EL (cell line): ENCODE measurements around the gene ADCY3.

Source experiments
- DNase-seq: peaks from one replicate; pipeline ENCODE4 v3.0.0-alpha.2; 2016

Gene ADCY3

GRCh38 chr2:24842081-24843050, 77.7 kb downstream of the ADCY3 start:
- no peak for DNase-seq

- no peak for DNase-seq
Observed at GRCh38 chr2:24840962-24841945, 78.8 kb downstream of the ADCY3 start.

DNA sequence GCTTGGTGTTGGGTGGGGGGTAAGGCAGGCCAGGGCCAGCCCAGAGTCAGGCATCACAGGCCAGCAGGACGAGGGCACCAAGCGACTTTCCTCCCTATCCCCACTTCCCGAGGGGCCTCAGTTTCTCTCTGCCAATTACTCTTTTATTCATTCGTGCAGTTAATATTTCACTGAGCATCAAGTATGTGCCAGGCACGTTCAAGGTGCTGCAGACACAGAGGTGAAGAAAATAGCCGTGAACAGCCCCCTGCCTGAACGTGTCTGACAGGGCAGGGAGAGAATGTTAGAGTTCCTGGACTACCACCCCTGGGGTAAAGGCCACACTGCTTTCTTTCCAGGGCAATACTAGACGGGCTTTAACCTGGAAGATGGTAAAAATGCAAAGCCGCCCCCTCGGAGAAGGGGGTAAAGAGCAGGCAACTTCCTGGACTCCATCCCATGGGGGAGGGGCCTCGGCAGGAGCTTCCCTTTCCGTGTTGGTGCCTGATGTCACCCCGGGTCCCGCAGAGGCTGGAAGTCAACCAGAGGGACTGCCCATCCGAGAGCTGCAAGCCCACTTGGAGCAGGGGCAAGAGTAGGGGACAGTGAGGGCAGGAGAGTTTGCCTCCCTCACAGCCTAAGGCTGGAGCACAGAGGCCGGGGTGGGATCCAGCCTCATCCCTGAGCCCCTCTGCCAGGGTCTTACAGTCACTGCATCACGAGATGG, 79.7 kb downstream of the ADCY3 start:
- no peak for DNase-seq

GRCh38 chr2:24839729-24840128, 80.3 kb downstream of the ADCY3 start:
- no peak for DNase-seq

- no peak for DNase-seq
Observed at GRCh38 chr2:24838541-24838940, 81.5 kb downstream of the ADCY3 start.

DNA sequence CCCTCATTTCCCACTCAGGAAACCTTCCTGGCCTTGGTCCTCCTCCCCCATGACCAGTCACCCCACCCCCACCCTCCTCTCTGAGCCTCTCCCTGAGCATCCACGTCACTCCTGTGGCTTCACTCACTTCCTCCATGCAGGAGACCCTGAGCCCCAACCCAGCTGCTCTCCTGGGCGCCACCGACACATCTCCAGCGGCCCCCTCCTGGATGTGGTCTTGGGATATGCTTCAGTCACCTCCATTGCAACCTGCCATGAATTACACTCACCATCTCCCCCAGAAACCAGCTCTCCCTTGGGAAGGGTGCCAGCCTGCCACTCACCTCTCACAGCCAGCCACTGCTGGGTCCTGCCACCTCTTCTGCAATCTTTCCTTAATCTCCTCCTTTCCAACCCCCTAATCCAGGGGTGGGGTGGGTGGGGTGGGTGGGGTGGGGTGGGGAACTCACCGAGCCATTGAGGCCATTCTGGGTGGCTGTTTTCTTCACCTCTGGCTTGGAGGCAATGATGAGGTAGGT, 82.0 kb downstream of the ADCY3 start:
- DNase-seq = no peak

- no peak for DNase-seq
Observed at GRCh38 chr2:24836706-24837105, 83.3 kb downstream of the ADCY3 start.

GRCh38 chr2:24836206-24836605, 83.8 kb downstream of the ADCY3 start:
- no peak for DNase-seq

DNA sequence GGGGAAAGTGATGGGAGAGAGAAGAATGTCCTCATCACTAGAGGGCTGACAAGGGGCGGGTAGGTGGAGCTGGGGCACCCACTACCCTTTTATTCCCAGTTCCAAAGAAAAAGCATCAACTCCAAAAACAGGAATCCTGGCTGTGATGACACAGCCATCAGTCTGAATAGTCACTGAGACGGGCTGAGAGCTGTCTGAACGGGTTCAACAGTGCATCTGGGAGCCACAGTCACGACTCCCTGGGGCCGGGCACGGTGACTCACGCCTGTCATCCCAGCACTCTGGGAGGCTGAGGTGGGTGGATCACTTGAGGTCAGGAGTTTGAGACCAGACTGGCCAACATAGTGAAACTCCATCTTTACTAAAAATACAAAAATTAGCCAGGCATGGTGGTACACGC, 84.6 kb downstream of the ADCY3 start:
- DNase-seq = peak; percentile 80

- no peak for DNase-seq
Observed at GRCh38 chr2:24834733-24835395, 85.2 kb downstream of the ADCY3 start.

DNA sequence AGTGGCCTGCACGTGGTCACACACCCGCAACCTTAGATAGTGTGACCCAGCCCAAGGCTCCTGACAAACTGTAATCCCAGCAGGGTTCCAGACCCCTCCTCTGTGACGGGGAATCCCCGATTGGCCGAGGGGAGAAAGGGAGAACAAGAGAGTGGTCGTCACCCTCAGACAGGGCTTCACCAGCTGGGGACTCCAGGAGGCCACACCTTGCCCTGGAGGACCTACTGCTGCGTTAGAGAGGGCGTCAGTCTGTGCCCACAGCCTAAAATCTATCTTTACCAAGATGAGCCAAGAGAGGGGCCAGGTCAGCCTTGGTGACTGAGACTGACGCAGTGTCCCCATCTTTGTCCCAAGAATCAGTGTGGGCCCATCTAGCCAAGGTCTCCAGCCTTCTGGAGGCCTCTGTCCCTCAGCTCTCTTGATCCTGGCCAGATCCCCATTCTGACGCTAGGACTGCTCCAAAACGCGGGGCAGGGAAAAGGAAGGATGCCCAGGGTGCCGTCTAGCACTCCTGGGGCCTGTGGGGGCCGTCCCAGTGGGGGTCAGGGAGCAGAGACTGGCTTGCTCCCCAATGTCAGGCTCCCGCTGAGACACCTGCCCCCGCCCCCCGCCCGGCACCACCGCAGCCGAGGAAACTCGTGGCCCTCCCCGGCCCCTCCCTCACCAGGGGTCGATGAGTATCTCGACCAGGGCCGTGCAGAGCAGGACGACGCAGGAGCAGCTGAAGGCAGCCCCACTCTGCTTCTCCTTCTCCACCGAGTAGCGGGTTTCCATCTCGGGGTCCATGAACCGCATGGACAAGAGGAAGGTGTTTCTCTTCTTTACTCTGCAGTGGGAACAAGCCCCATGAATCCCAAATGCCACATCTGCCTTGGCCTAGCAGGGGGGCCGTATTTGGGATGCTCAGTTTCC, 86.0 kb downstream of the ADCY3 start:
- no peak for DNase-seq

- DNase-seq = no peak
Observed at GRCh38 chr2:24832931-24833701, 86.9 kb downstream of the ADCY3 start.

- no peak for DNase-seq
Observed at GRCh38 chr2:24832521-24832920, 87.5 kb downstream of the ADCY3 start.

DNA sequence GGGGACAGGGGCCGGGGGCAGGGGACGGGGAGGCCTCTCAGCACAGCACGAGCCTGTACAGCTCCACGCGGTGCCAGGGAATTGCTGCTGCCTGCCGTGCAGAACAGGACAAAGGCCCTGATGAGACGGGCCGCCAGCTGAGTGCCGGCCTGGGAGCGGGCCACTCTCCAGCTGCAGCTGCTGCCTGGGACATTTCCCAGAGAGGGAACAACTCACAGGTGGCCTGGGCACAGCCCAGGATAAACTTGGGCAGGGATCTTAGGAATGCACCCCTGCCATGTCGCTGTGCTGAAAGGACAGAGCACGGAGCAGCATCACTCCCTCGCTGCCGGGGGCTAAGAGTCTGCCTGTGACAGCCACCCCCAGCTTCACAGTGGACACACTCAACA, 88.0 kb downstream of the ADCY3 start:
- no peak for DNase-seq

DNA sequence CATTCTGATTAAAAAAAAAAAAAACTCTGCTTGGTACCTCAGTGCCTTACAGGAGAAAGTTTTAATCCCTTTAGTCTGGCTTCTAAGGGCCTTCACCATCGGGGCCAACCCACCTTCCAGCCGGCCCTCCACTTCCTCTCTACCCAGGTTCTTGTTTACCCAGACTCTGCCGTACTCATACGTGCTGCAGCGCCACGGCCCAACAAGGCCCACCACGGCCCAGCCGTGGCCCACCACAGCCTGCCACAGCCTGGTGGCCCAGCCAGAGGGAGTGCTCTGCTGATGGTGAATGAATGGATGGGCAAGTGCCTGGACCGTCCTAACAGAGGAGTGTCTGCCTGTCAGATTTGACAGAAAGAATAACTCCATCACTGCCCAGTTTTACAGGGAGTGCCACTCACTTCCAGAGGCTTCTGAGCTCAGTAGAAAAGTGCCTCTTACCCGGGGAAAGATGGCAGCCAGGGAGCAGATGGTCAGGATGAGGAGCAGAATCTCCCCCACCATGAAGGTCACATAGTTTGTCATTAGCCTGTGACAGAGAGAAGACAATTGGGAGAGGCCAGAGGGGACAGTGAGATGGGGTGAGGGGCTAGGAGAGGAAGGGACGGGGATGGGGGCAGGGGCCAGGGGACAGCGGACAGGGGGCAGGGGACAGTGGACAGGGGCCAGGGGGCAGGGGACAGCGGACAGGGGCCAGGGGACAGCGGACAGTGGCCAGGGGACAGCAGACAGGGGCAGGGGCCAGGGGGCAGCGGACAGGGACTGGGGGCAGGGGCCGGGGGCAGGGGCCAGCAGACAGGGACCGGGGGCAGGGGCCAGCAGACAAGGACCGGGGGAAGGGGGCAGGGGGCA, 88.6 kb downstream of the ADCY3 start:
- no peak for DNase-seq

DNA sequence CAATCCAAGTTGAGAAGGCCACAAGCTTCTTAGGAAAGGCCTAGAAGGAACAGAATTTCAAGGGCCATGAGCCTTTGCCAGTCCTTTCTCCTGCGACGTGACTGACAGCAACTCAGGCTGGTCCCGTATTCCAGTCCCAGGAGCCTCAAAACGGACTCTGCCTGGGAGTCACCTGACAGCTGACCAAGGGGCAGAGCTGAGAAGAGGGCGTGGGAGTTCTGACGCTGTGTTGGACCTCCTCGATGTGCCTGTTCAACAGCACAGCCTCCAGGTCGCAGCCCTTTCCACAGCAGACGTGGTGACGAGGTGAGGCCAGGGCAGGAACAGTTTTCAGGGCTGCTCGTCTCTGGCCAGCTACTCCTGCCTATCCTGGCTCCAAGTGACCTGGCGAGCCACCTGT, 89.3 kb downstream of the ADCY3 start:
- no peak for DNase-seq

DNA sequence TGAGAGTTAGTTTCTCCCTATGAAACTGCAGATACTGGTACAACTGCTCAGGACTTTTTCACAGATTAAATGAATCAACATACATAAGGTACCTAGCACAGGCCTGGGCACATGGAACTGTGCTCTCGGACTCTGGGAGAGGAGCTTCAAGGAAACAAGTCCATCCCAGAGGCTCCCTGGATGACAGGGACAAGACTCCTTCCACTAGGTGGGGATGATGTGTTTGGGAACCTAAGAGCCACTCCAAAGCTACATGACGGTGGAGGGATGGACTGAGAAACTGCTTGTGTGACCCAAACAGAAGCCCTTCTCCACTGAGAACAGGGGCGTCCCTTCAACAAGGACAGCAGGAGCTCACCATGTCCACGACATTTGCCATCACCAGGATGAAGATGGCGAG, 89.7 kb downstream of the ADCY3 start:
- DNase-seq = no peak

- DNase-seq = no peak
Observed at GRCh38 chr2:24828238-24828996, 91.6 kb downstream of the ADCY3 start.
